Motor neuron (in vitro differentiated cells): Measurements from ENCODE around the gene GATA2. TPM values are rescaled to one million over a fixed set of nuclear protein-coding genes. Genes with fewer than 3 reads are reported as not detected.

Experiments
- ATAC-seq, 8 experiments: fragments of 200-7000 bp; cut with Tn5 transposase; replicated peaks in 6 of 8; 2 replicates each; pipeline ENCODE4 v1.8.0; 2021; ENCODE audit warnings: mild to moderate bottlenecking in 8 of 8, moderate library complexity in 8 of 8
- H3K27ac ChIP-seq, 2 donors: fragments of 250-450 bp; sonication (Bioruptor Pico); 2 replicates each; pipeline ENCODE4 v1.9.0; 2021; ENCODE audit warnings: antibody characterized with exemption in 2 of 2, mild to moderate bottlenecking in 2 of 2, moderate library complexity in 1 of 2
- H3K4me1 ChIP-seq, 2 donors: fragments of 250-450 bp; sonication (Bioruptor Pico); replicated peaks in 1 of 2; 2 replicates each; pipeline ENCODE4 v1.6.1; 2021; ENCODE audit warnings: antibody characterized with exemption in 2 of 2, mild to moderate bottlenecking in 2 of 2, moderate library complexity in 1 of 2
- H3K4me3 ChIP-seq, 5 donors: fragments of 250-450 bp; sonication (Bioruptor Pico); 2 replicates each; pipeline ENCODE4 v1.9.0; 2021; ENCODE audit warnings: antibody characterized with exemption in 5 of 5, mild to moderate bottlenecking in 5 of 5, moderate library complexity in 4 of 5
- WGBS, 10 experiments: fragments of 450-650 bp; shearing (Covaris generic); methylation state at CpG; one replicate each; pipeline ENCODE4 v1.0.0; 2022; 5-methylcytosine and 5-hydroxymethylcytosine counted together
- in situ Hi-C, 9 experiments: fragments of 400-800 bp; cut with MboI; loops; one replicate each; pipeline ENCODE4 v1.15.0; 2021; ENCODE audit warnings: low sequenced_read_pairs in 9 of 9, low pct_unique_long_range_greater_than_20kb in 2 of 9; ENCODE audit not compliant: unreplicated experiment in 9 of 9
- total RNA-seq, 8 experiments: library from RNA; unstranded; fragments of 300-600 nt; gene quantifications; 2 replicates each; pipeline versions ENCODE4 v1.2.3 to v1.2.4, GENCODE V29; 2022

GATA2 gene
- total RNA-seq, 8 experiments from 2014 or later, result 0.27 to 14.8 (median 1.6) TPM

DNA sequence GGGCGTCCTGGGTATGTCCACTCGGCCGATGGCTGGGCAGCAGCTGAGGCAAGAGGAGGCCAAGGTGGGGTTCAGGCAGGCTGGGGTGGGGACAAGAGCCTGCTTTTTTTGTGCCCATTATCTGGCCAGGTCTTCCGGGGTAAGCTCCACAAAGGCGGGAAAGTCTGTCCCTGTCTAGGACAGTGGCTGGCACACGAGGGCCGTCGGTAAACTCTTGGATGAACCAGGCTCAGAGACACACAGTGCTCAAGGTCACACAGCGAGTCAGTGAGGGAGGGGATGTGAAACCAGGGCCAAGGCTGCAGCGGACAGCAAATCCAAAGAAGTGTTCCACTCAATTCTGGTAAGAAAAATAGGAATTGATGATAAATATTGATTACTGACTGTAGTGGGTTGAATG is 29.2 kb downstream of the GATA2 start:
- WGBS, 10 experiments, result 70 to 90% (median 80%) methylated on average over 1 to 4 of the region's 10 CpGs; no CpG with 5 or more reads in 5 of the 10 experiments
- Histone ChIP-seq H3K4me1 (peaks cover 2 to 3% of the 10 kb centered on the region in 2 donors), H3K27ac (no peak overlapping the region), H3K4me3 (no peak overlapping the region)
- no peak for ATAC-seq
- in situ Hi-C loops, result no loop called here

- Histone ChIP-seq H3K4me3 (no peak overlapping the region), H3K4me1 (peaks cover 3% of the 10 kb centered on the region in 2 donors), H3K27ac (no peak overlapping the region)
- ATAC-seq, result no peak
- WGBS, 10 experiments, result 64 to 80% methylated on average over 2 to 4 of the region's 11 CpGs; no CpG with 5 or more reads in 8 of the 10 experiments
- in situ Hi-C loops, result no loop called here
Measured at GRCh38 chr3:128463354-128463753, 29.6 kb downstream of the GATA2 start.

DNA sequence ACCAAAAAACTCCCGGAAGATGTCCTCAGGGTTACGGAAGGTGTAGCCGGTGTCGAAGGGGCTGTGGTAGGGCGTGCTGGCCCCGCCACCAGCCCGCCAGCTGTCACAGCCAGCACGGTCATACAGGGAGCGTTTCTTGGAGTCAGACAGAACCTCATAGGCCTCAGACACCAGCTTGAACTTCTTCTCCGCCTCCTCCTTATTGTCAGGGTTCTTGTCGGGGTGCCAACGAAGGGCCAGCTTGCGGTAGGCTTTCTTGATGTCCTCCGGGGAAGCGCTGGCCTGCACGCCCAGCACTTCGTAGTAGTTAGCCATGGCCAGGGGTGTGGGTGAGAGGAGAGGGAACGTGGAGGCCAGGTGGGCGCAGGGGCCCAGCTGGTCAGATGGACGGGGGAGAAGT is 30.1 kb downstream of the GATA2 start:
- WGBS, 10 experiments, result 53 to 97% (median 80%) methylated on average over 1 to 8 of the region's 20 CpGs; no CpG with 5 or more reads in 5 of the 10 experiments
- in situ Hi-C loops, result no loop called here
- Histone ChIP-seq H3K27ac (no peak overlapping the region), H3K4me1 (peaks cover 7% of the 10 kb centered on the region in 2 donors), H3K4me3 (no peak overlapping the region)
- ATAC-seq, result no peak

DNA sequence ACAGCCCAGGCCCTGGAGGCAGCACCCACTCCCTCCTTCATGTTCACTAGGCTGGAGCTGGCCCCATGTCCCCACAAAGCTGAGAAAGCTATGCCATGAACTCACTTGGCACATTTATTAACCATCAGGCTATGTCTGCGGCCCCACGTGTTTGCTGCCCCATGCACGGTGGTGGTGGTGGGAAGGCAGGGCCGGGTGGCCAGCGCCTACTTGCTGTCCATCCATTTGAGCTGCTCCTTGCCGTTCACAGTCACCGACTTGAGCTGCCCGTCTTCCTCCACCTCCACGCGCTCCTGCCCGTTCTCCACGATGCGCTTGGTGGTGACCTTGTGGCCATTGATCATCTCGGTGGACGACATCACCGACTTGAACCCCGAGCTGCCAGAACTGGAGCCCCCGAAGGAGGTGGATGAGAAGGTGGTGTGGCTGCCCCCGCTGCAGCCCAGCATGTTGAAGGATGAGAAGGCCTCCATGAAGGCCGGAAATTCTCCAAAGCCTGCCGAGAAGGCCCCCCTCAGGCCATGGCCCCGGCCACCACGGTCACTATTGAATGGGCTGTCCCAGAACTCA is 30.6 kb downstream of the GATA2 start:
- no peak overlapping the region for H3K4me3 ChIP-seq
- no peak for ATAC-seq
- in situ Hi-C loops, result no loop called here
- WGBS, 10 experiments, result 80 to 96% (median 93%) methylated on average over 2 to 15 of the region's 23 CpGs; no CpG with 5 or more reads in 4 of the 10 experiments
- peaks cover 8 to 9% of the 10 kb centered on the region in 2 donors for H3K4me1 ChIP-seq
- H3K27ac ChIP-seq, result no peak overlapping the region

GRCh38 chr3:128461731-128462130 is 31.3 kb downstream of the GATA2 start:
- in situ Hi-C loops, result no loop called here
- H3K27ac ChIP-seq, result no peak overlapping the region
- no peak overlapping the region for H3K4me3 ChIP-seq
- ATAC-seq, result peak in 1 of 8 experiments; percentile 23
- peaks cover 8 to 10% of the 10 kb centered on the region in 2 donors for H3K4me1 ChIP-seq
- WGBS, 10 experiments, result 0 to 100% (median 80%) methylated on average over 1 to 6 of the region's 12 CpGs; no CpG with 5 or more reads in 4 of the 10 experiments

- Histone ChIP-seq H3K4me1 (peaks cover 8 to 13% of the 10 kb centered on the region in 2 donors), H3K27ac (no peak overlapping the region), H3K4me3 (no peak overlapping the region)
- WGBS, 10 experiments, result 20 to 100% (median 70%) methylated on average over 1 to 4 of the region's 9 CpGs; no CpG with 5 or more reads in 3 of the 10 experiments
- ATAC-seq, result no peak
- in situ Hi-C loops, result no loop called here
Measured at GRCh38 chr3:128459461-128459820, 33.6 kb downstream of the GATA2 start.

DNA sequence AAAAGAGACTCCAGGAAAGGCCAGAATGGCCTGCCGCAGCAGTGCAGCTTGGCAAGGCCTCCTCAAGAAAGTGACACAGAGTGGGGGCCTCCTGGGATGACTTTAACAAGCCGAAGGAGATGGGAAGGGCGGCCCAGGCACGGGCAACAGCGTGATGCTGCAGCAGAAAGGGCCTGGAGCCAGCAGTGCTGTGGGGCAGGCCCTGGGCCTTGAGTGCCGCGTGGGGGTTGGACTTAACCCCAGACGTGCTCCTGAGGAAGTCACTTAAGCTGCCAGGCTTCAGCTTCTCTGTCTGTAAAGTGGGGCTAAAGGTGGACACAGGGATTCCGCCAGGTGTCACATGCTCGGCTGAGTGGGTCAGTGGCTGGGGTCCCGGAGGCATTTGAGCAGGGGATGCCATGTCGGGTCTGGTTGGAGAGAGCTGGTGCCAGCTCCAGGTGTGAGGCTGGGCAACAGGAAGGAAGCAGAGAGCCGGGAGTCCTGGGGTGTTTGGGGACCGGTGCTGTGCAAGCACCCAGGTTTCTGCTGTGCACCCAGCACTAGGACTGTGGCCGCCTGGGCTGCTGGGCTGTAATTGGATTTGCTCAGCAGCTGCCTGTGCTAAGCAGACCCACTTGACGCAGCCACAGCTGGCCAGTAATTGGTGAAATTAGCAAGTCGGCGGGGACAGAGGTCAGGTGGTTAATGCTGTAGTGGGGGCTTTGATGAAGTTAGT is 34.1 kb downstream of the GATA2 start:
- peak in 1 of 8 experiments; percentile 36 for ATAC-seq
- WGBS, 10 experiments, result 0 to 87% (median 48%) methylated on average over 1 to 10 of the region's 18 CpGs; no CpG with 5 or more reads in 6 of the 10 experiments
- H3K4me3 ChIP-seq, result no peak overlapping the region
- H3K27ac ChIP-seq, result no peak overlapping the region
- in situ Hi-C loops, result no loop called here
- peaks cover 8 to 13% of the 10 kb centered on the region in 2 donors for H3K4me1 ChIP-seq

DNA sequence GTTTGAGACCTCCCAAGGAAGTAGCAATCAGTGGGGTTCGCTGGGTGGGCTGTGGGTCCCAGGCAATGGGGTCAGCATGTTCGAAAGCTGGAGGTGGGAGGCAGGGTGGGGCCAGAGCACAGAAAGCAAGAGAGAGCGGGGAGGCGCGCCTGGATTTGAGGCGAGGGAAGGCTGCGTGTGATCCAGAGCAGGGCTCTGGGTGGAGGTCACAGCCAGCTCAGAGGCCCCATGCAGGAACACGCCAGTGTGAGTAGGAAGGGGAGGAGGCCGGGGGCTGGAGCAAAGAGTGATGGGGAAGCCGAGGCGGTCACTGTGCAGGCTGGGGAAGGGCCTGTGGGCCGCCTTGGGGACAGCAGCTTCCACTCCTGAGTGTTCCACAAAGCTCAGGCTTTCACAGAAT is 35.1 kb downstream of the GATA2 start:
- 20 to 94% (median 60%) methylated on average over 1 to 3 of the region's 12 CpGs; no CpG with 5 or more reads in 5 of the 10 experiments for WGBS, 10 experiments
- in situ Hi-C loops, result no loop called here
- Histone ChIP-seq H3K4me3 (no peak overlapping the region), H3K27ac (peak overlapping the region in 1 of 2 donors; percentile 16), H3K4me1 (peaks cover 8 to 13% of the 10 kb centered on the region in 2 donors)
- ATAC-seq, result peak in 5 of 8 experiments; percentile 57 to 78 (median 67)

- in situ Hi-C loops, result no loop called here
- peaks cover 8 to 13% of the 10 kb centered on the region in 2 donors for H3K4me1 ChIP-seq
- ATAC-seq, result peak in 7 of 8 experiments; percentile 47 to 72 (median 54)
- H3K27ac ChIP-seq, result no peak overlapping the region
- WGBS, 10 experiments, result 25 to 86% (median 57%) methylated on average over 1 to 2 of the region's 27 CpGs; no CpG with 5 or more reads in 7 of the 10 experiments
- no peak overlapping the region for H3K4me3 ChIP-seq
Measured at GRCh38 chr3:128456776-128457715, 36.0 kb downstream of the GATA2 start.

DNA sequence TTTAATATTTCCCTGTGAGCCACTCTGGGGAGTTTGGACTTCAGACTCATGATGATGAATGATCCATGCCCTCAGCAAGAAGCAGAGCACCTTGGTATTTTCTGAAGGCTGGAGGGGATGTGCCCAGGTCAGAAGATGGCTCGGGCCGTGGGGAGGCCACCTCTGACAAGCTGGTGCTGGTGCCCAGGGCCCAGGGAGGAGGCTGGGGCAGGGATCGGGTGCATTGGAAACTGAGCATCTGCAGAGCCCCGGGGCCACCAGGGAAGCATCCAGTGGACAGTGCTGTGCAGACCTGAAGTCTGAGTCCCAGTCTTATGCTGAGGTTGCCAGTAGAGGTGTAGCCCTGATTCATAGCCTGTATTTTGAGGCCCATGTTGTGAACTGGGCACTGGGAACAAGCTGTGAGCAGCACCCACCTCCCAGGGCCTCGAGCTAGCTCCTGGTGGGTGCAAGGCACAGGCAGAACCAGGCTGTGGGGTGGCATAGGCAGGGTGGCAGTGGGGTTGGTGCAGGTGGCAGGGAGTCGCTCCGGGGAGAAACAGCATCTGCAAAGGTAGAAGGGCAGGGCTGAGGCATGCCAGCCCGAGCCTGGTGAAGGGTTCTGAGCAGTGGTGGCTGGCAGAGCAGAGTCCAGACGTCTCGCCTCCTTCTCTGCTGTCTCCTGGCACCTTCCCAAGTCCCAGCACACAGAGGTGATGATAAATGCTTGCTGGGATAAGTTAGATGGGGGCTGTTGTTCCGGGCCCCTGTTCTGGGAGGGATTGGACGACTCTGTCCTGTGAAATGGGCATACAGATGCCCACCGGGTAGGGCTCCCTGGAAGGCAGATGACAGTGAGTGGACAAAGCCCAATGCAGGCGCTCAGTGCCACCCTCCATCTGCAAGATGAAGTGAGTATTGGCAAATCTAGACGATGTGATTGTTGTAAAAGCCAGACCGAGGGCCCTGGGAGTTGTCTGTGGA is 36.9 kb downstream of the GATA2 start:
- in situ Hi-C loops, result no loop called here
- H3K27ac ChIP-seq, result no peak overlapping the region
- H3K4me1 ChIP-seq, result peaks cover 8 to 13% of the 10 kb centered on the region in 2 donors
- H3K4me3 ChIP-seq, result no peak overlapping the region
- no peak for ATAC-seq
- 35 to 81% (median 65%) methylated on average over 1 to 7 of the region's 16 CpGs; no CpG with 5 or more reads in 4 of the 10 experiments for WGBS, 10 experiments

GRCh38 chr3:128455116-128455515 is 37.9 kb downstream of the GATA2 start:
- H3K4me1 ChIP-seq, result peaks cover 8 to 13% of the 10 kb centered on the region in 2 donors
- no peak overlapping the region for H3K27ac ChIP-seq
- in situ Hi-C loops, result no loop called here
- WGBS, 10 experiments, result 47 to 94% (median 65%) methylated on average over 1 to 4 of the region's 5 CpGs; no CpG with 5 or more reads in 5 of the 10 experiments
- no peak for ATAC-seq
- no peak overlapping the region for H3K4me3 ChIP-seq

- 17 to 86% methylated on average over 1 of the region's 2 CpGs; no CpG with 5 or more reads in 8 of the 10 experiments for WGBS, 10 experiments
- H3K4me1 ChIP-seq, result peaks cover 7 to 13% of the 10 kb centered on the region in 2 donors
- in situ Hi-C loops, result no loop called here
- H3K27ac ChIP-seq, result no peak overlapping the region
- H3K4me3 ChIP-seq, result no peak overlapping the region
- no peak for ATAC-seq
Measured at GRCh38 chr3:128454310-128454618, 38.7 kb downstream of the GATA2 start.
